ENCODE data around the gene CST9.

DNA sequence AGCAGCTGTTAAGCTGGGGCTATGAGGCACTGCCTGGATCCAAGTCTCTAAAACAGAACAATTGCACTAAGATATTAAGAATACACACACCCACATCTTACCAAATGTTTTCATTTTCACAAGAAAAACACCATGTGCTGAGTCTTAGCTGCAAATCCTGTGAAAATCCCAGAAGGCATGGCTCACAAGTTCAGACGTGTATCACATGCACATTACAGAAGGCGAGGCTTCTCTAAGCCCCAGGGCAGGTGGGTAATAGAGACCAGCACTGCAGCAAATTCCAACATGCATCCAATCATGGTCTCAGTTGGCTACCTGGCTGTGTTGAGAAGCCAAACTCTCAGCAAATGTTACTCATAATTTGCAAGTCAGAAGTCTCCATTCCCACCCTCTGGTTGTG, 48.3 kb upstream of the CST9 start:
- TF ChIP-seq, protein P1, sequence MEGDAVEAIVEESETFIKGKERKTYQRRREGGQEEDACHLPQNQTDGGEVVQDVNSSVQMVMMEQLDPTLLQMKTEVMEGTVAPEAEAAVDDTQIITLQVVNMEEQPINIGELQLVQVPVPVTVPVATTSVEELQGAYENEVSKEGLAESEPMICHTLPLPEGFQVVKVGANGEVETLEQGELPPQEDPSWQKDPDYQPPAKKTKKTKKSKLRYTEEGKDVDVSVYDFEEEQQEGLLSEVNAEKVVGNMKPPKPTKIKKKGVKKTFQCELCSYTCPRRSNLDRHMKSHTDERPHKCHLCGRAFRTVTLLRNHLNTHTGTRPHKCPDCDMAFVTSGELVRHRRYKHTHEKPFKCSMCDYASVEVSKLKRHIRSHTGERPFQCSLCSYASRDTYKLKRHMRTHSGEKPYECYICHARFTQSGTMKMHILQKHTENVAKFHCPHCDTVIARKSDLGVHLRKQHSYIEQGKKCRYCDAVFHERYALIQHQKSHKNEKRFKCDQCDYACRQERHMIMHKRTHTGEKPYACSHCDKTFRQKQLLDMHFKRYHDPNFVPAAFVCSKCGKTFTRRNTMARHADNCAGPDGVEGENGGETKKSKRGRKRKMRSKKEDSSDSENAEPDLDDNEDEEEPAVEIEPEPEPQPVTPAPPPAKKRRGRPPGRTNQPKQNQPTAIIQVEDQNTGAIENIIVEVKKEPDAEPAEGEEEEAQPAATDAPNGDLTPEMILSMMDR (IDR thresholded peaks at IDR 0.05; ENCODE audit: low read length) = no peak
- TF ChIP-seq EZH2 (IDR thresholded peaks at IDR 0.05; ENCODE audit: borderline replicate concordance, low read length) = no peak

Data from OCI-LY1 (cell line).